Osteoblast (primary cell): ENCODE results near the gene KYNU. TPM values are rescaled to one million over a fixed set of nuclear protein-coding genes. Genes with fewer than 3 reads are reported as not detected.
"Not testable (repeated sequence)": the region's sequence is repeated elsewhere in the genome, so short reads cannot be mapped to it uniquely, and the experiment has no call there.

Experiments used
- DNase-seq: peaks from one replicate; pipeline ENCODE4 v3.0.0; 2011; ENCODE audit warnings: low spot score, mixed read lengths; ENCODE audit not compliant: insufficient read length; ENCODE audit errors: missing footprints
- H2AFZ ChIP-seq: 2 replicates; pipeline ENCODE4 v1.6.0; 2011; ENCODE audit warnings: mild to moderate bottlenecking, low read length
- H3K27ac ChIP-seq: 2 replicates; pipeline ENCODE4 v1.5.1; 2011; ENCODE audit warnings: mild to moderate bottlenecking, low read depth, low read length, moderate library complexity
- H3K27me3 ChIP-seq: 2 replicates; pipeline ENCODE4 v1.6.0; 2012; ENCODE audit warnings: mild to moderate bottlenecking, control low read depth, inconsistent platforms, low read length, moderate library complexity; ENCODE audit not compliant: insufficient read depth
- H3K36me3 ChIP-seq: 2 replicates; pipeline ENCODE4 v1.5.1; 2011; ENCODE audit warnings: mild to moderate bottlenecking, low read length, control low read depth, moderate library complexity; ENCODE audit not compliant: insufficient read depth
- H3K4me1 ChIP-seq: 2 replicates; pipeline ENCODE4 v1.5.1; 2011; ENCODE audit warnings: mild to moderate bottlenecking, low read length, control low read depth, moderate library complexity; ENCODE audit not compliant: insufficient read depth
- H3K4me2 ChIP-seq: 2 replicates; pipeline ENCODE4 v1.6.0; 2011; ENCODE audit warnings: mild to moderate bottlenecking, low read length; ENCODE audit not compliant: insufficient read depth
- H3K4me3 ChIP-seq: fragments of 200-600 bp; sonication (generic); 3 replicates; pipeline ENCODE4 v1.5.1; 2012; ENCODE audit warnings: mild to moderate bottlenecking, low read length, inconsistent platforms; ENCODE audit not compliant: insufficient read depth
- H3K79me2 ChIP-seq: 2 replicates; pipeline ENCODE4 v1.6.0; 2012; ENCODE audit warnings: mild to moderate bottlenecking, low read length, control low read depth, inconsistent platforms; ENCODE audit not compliant: insufficient read depth
- H3K9me3 ChIP-seq: 2 replicates; pipeline ENCODE4 v1.5.1; 2011; ENCODE audit warnings: low read depth, low read length, control low read depth
- H4K20me1 ChIP-seq: 2 replicates; pipeline ENCODE4 v1.6.0; 2012; ENCODE audit warnings: mild to moderate bottlenecking, low read length, control low read depth; ENCODE audit not compliant: insufficient read depth
- CTCF ChIP-seq: IDR thresholded peaks from 2 replicates; pipeline ENCODE4 v1.5.1; 2011; ENCODE audit warnings: mild to moderate bottlenecking, low read depth, low read length, moderate library complexity; ENCODE audit errors: extremely low read depth
- total RNA-seq: library from RNA; depleted of rRNA; stranded (reverse); fragments of >200 nt; gene quantifications from 2 replicates; pipeline ENCODE4 v1.2.3, GENCODE V29; 2012

Gene KYNU
- total RNA-seq, 1 donor, result 10.9 TPM

GRCh38 chr2:142881619-142882018 lies 4.2 kb downstream of the KYNU start:
- no peaks in the 10 kb centered on the region for H3K9me3 ChIP-seq
- H3K27ac ChIP-seq, result no peak overlapping the region
- DNase-seq, result no peak
- no peak overlapping the region for H3K4me2 ChIP-seq
- no peaks in the 10 kb centered on the region for H3K79me2 ChIP-seq
- no peak overlapping the region for H2AFZ ChIP-seq
- H3K27me3 ChIP-seq, result no peaks in the 10 kb centered on the region
- H3K4me3 ChIP-seq, result no peak overlapping the region
- no peak for TF ChIP-seq CTCF
- no peaks in the 10 kb centered on the region for H3K36me3 ChIP-seq
- H4K20me1 ChIP-seq, result no peaks in the 10 kb centered on the region
- peaks cover 12% of the 10 kb centered on the region for H3K4me1 ChIP-seq

GRCh38 chr2:142882500-142882899 lies 5.0 kb downstream of the KYNU start:
- H3K27me3 ChIP-seq, H3K4me2 ChIP-seq, H3K36me3 ChIP-seq, H3K4me3 ChIP-seq, H2AFZ ChIP-seq, DNase-seq, H3K9me3 ChIP-seq, H4K20me1 ChIP-seq, H3K79me2 ChIP-seq, H3K27ac ChIP-seq: not testable (repeated sequence)
- peaks cover 12% of the 10 kb centered on the region for H3K4me1 ChIP-seq

GRCh38 chr2:142883526-142883925 lies 6.1 kb downstream of the KYNU start:
- H4K20me1 ChIP-seq, result no peaks in the 10 kb centered on the region
- no peak for TF ChIP-seq CTCF
- DNase-seq, result no peak
- no peak overlapping the region for H3K4me2 ChIP-seq
- no peak overlapping the region for H2AFZ ChIP-seq
- H3K36me3 ChIP-seq, result no peaks in the 10 kb centered on the region
- H3K9me3 ChIP-seq, result no peaks in the 10 kb centered on the region
- H3K27ac ChIP-seq, result no peak overlapping the region
- no peaks in the 10 kb centered on the region for H3K79me2 ChIP-seq
- no peak overlapping the region for H3K4me3 ChIP-seq
- H3K27me3 ChIP-seq, result no peaks in the 10 kb centered on the region
- peaks cover 12% of the 10 kb centered on the region for H3K4me1 ChIP-seq

- no peaks in the 10 kb centered on the region for H3K9me3 ChIP-seq
- H3K27me3 ChIP-seq, result no peaks in the 10 kb centered on the region
- H3K79me2 ChIP-seq, result no peaks in the 10 kb centered on the region
- H3K4me2 ChIP-seq, result no peak overlapping the region
- H4K20me1 ChIP-seq, result no peaks in the 10 kb centered on the region
- no peak for TF ChIP-seq CTCF
- no peak overlapping the region for H2AFZ ChIP-seq
- no peaks in the 10 kb centered on the region for H3K36me3 ChIP-seq
- no peak overlapping the region for H3K27ac ChIP-seq
- H3K4me1 ChIP-seq, result peaks cover 4% of the 10 kb centered on the region
- H3K4me3 ChIP-seq, result no peak overlapping the region
- DNase-seq, result peak; percentile 5
Observed at GRCh38 chr2:142885543-142885942, 8.1 kb downstream of the KYNU start.
